SK-N-SH (cell line): ENCODE results near the gene TMEM80. TPM values are rescaled to one million over a fixed set of nuclear protein-coding genes. Genes with fewer than 3 reads are reported as not detected.

Source experiments
- CTCF ChIA-PET: fragments of 300-600, 350-600 bp; formaldehyde crosslinking; extraction: SDS; loops from one replicate; lab custom pipeline; 2021; lab: Yijun Ruan, JAX
- POLR2A ChIA-PET: fragments of 350-600 bp; sonication (Branson Sonifier 250); formaldehyde crosslinking; extraction: SDS; loops from one replicate; lab custom pipeline; 2020; ENCODE audit warnings: antibody characterized with exemption, inconsistent platforms; lab: Yijun Ruan, JAX
- DNase-seq: peaks from one replicate; pipeline ENCODE4 v3.0.0; 2012
- H2AFZ ChIP-seq: fragments of 200-600 bp; sonication (generic); 2 replicates; pipeline ENCODE4 v1.8.1; 2016; ENCODE audit warnings: antibody characterized with exemption, mild to moderate bottlenecking, low read depth
- H3F3A ChIP-seq: fragments of 200-600 bp; sonication (generic); replicated peaks from 2 replicates; pipeline ENCODE3; 2016; ENCODE audit warnings: antibody characterized with exemption, mild to moderate bottlenecking; ENCODE audit not compliant: insufficient read depth
- H3K27ac ChIP-seq, 2 experiments: fragments of 200-500 bp in 1 of 2; fragments of 200-600 bp in 1 of 2; sonication (Bioruptor generic) in 1 of 2; sonication (generic), shearing (Covaris generic) in 1 of 2; 2 replicates each; pipeline versions ENCODE4 v1.5.1 to v1.6.1; 2014 to 2016; ENCODE audit warnings: low read depth in 2 of 2, inconsistent platforms in 1 of 2, low read length in 1 of 2, mild to moderate bottlenecking in 1 of 2, mixed read lengths in 1 of 2
- H3K27me3 ChIP-seq: fragments of 200-600 bp; sonication (generic), shearing (Covaris generic); 2 replicates; pipeline ENCODE4 v1.6.1; 2016; ENCODE audit warnings: mixed run types; ENCODE audit not compliant: insufficient read depth
- H3K36me3 ChIP-seq, 2 experiments: fragments of 200-500 bp in 1 of 2; fragments of 200-600 bp in 1 of 2; sonication (Bioruptor generic) in 1 of 2; sonication (generic) in 1 of 2; replicated peaks in 1 of 2; 2 replicates each; pipeline versions ENCODE3 to v1.5.1; 2014 to 2016; ENCODE audit warnings: low read length in 1 of 2, mild to moderate bottlenecking in 1 of 2; ENCODE audit not compliant: insufficient read depth in 2 of 2, control insufficient read depth in 1 of 2
- H3K4me1 ChIP-seq, 2 experiments: fragments of 200-500 bp in 1 of 2; fragments of 200-600 bp in 1 of 2; sonication (Bioruptor generic) in 1 of 2; sonication (generic), shearing (Covaris generic) in 1 of 2; 2 replicates each; pipeline versions ENCODE4 v1.5.1 to v1.6.1; 2014 to 2016; ENCODE audit warnings: low read depth in 1 of 2, low read length in 1 of 2, mixed run types in 1 of 2; ENCODE audit not compliant: insufficient read depth in 2 of 2, control insufficient read depth in 1 of 2
- H3K4me2 ChIP-seq: fragments of 200-600 bp; sonication (generic), shearing (Covaris generic); 2 replicates; pipeline ENCODE4 v1.6.1; 2017; ENCODE audit warnings: mixed run types
- H3K4me3 ChIP-seq, 2 experiments: fragments of 200-500 bp in 1 of 2; fragments of 200-600 bp in 1 of 2; sonication (Bioruptor generic) in 1 of 2; sonication (generic), shearing (Covaris generic) in 1 of 2; 2 replicates each; pipeline versions ENCODE4 v1.5.1 to v1.8.1; 2014 to 2016; ENCODE audit warnings: low read depth in 2 of 2, inconsistent platforms in 1 of 2, low read length in 1 of 2, mild to moderate bottlenecking in 1 of 2, mixed read lengths in 1 of 2, moderate library complexity in 1 of 2
- H3K79me2 ChIP-seq: fragments of 200-600 bp; sonication (generic); 2 replicates; pipeline ENCODE4 v1.8.1; 2017; ENCODE audit warnings: mild to moderate bottlenecking; ENCODE audit not compliant: insufficient read depth
- H3K9ac ChIP-seq: fragments of 200-600 bp; sonication (generic); 2 replicates; pipeline ENCODE4 v1.6.1; 2017; ENCODE audit warnings: mixed run types
- H3K9me2 ChIP-seq: fragments of 200-600 bp; sonication (generic); 2 replicates; pipeline ENCODE4 v1.6.1; 2017; ENCODE audit warnings: mixed run types
- H3K9me3 ChIP-seq: fragments of 200-600 bp; sonication (generic); 2 replicates; pipeline ENCODE4 v1.6.1; 2017; ENCODE audit warnings: mixed run types, mild to moderate bottlenecking, moderate library complexity
- H4K20me1 ChIP-seq: fragments of 200-600 bp; sonication (generic); 2 replicates; pipeline ENCODE4 v1.6.1; 2017; ENCODE audit warnings: mild to moderate bottlenecking, mixed run types; ENCODE audit not compliant: insufficient read depth
- EP300 ChIP-seq, 2 experiments: IDR thresholded peaks; 2 replicates each; pipeline versions ENCODE4 v1.4.0 to v1.6.1; 2012; ENCODE audit warnings: borderline replicate concordance in 1 of 2, low read depth in 1 of 2, low read length in 1 of 2
- FOXJ3 ChIP-seq: sonication (generic); formaldehyde crosslinking; IDR thresholded peaks from 2 replicates; pipeline ENCODE4 v1.5.1; 2020; ENCODE audit warnings: mild to moderate bottlenecking, missing genetic modification reagents
- GABPA ChIP-seq: IDR thresholded peaks from 2 replicates; pipeline ENCODE4 v1.4.0; 2012; ENCODE audit warnings: low read depth, mild to moderate bottlenecking
- JUND ChIP-seq: IDR thresholded peaks from 2 replicates; pipeline ENCODE4 v1.4.0; 2012
- NFIC ChIP-seq: IDR thresholded peaks from 2 replicates; pipeline ENCODE4 v1.4.0; 2012; ENCODE audit warnings: borderline replicate concordance
- NRF1 ChIP-seq: IDR thresholded peaks from 2 replicates; pipeline ENCODE4 v1.6.1; 2012; ENCODE audit warnings: low read depth, mild to moderate bottlenecking, low read length
- PBX3 ChIP-seq: IDR thresholded peaks from 2 replicates; pipeline ENCODE4; 2012
- RAD21 ChIP-seq: IDR thresholded peaks from 2 replicates; pipeline ENCODE4 v1.6.1; 2012; ENCODE audit warnings: mild to moderate bottlenecking, low read length
- RCOR1 ChIP-seq: fragments of 150-350 bp; IDR thresholded peaks from 2 replicates; pipeline ENCODE4 v1.6.1; 2017; ENCODE audit warnings: antibody characterized with exemption, low read length
- SMC3 ChIP-seq: IDR thresholded peaks from 2 replicates; pipeline ENCODE4 v1.6.1; 2012; ENCODE audit warnings: low read depth, low read length, improper control_type of control experiment
- TCF12 ChIP-seq: IDR thresholded peaks from 2 replicates; pipeline ENCODE4 v1.4.0; 2012
- TEAD4 ChIP-seq: IDR thresholded peaks from 2 replicates; pipeline ENCODE4 v1.4.0; 2012; ENCODE audit warnings: mild to moderate bottlenecking, borderline replicate concordance; ENCODE audit not compliant: insufficient read depth
- WGBS: methylation state at CpG from one replicate; pipeline ENCODE4 v1.1.6; 2017; ENCODE audit warnings: low lambda C conversion rate; 5-methylcytosine and 5-hydroxymethylcytosine counted together
- polyA plus RNA-seq, 3 experiments: library from polyadenylated mRNA; depleted of rRNA; stranded (reverse); fragments of >200 nt; gene quantifications; 2 replicates each; pipeline ENCODE4 v1.2.3, GENCODE V29; 2012
- TF ChIP-seq, protein P1 (sequence below): fragments of 150-350 bp; IDR thresholded peaks from 2 replicates; pipeline ENCODE4 v1.6.1; 2016; ENCODE audit warnings: mild to moderate bottlenecking, low read depth, low read length
- TF ChIP-seq, protein P2 (sequence below): fragments of 200-600 bp; sonication (generic); IDR thresholded peaks from 2 replicates; pipeline ENCODE4 v1.6.1; 2017; ENCODE audit warnings: antibody characterized with exemption, mild to moderate bottlenecking, moderate library complexity

Gene TMEM80
- polyA plus RNA-seq, 1 of the 3 experiments (the other 2 are of a cell fraction), result 40.4 TPM

- Histone ChIP-seq H3K4me1 (peaks cover 0 to 12% of the 10 kb centered on the region in 2 experiments; a peak in 1 of 4 replicates), H3K9me3 (no peaks in the 10 kb centered on the region), H3F3A (no peaks in the 10 kb centered on the region), H3K9me2 (no peaks in the 10 kb centered on the region), H3K36me3 (no peaks in the 10 kb centered on the region), H3K9ac (no peak overlapping the region), H3K4me3 (peak overlapping the region in 1 of 2 experiments; percentile 24; a peak in 1 of 4 replicates), H3K79me2 (no peaks in the 10 kb centered on the region), H4K20me1 (no peaks in the 10 kb centered on the region), H2AFZ (no peak overlapping the region)
- WGBS, result 63% methylated on average over 14 of the region's 35 CpGs
- CTCF ChIA-PET, result interaction anchor here (0.6 to 11.8 kb wide), 9 partner anchors 8 to 186 kb away, joined by 3 to 150 read pairs (median 4); partner anchors contain the start of genes DEAF1 and TMEM80
- TF ChIP-seq, protein P1, sequence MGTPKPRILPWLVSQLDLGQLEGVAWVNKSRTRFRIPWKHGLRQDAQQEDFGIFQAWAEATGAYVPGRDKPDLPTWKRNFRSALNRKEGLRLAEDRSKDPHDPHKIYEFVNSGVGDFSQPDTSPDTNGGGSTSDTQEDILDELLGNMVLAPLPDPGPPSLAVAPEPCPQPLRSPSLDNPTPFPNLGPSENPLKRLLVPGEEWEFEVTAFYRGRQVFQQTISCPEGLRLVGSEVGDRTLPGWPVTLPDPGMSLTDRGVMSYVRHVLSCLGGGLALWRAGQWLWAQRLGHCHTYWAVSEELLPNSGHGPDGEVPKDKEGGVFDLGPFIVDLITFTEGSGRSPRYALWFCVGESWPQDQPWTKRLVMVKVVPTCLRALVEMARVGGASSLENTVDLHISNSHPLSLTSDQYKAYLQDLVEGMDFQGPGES, result no peak
- TF ChIP-seq RAD21 (no peak), JUND (no peak), PBX3 (no peak), NFIC (no peak), TEAD4 (no peak), RCOR1 (no peak), TCF12 (no peak), NRF1 (no peak), FOXJ3 (CRISPR knock-in tag) (no peak), EP300 (IDR thresholded peaks at IDR 0.05; ENCODE audit: borderline replicate concordance in 1 of 2, low read depth in 1 of 2, low read length in 1 of 2) (no peak), SMC3 (no peak), GABPA (no peak)
- TF ChIP-seq, protein P2, sequence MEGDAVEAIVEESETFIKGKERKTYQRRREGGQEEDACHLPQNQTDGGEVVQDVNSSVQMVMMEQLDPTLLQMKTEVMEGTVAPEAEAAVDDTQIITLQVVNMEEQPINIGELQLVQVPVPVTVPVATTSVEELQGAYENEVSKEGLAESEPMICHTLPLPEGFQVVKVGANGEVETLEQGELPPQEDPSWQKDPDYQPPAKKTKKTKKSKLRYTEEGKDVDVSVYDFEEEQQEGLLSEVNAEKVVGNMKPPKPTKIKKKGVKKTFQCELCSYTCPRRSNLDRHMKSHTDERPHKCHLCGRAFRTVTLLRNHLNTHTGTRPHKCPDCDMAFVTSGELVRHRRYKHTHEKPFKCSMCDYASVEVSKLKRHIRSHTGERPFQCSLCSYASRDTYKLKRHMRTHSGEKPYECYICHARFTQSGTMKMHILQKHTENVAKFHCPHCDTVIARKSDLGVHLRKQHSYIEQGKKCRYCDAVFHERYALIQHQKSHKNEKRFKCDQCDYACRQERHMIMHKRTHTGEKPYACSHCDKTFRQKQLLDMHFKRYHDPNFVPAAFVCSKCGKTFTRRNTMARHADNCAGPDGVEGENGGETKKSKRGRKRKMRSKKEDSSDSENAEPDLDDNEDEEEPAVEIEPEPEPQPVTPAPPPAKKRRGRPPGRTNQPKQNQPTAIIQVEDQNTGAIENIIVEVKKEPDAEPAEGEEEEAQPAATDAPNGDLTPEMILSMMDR, result no peak
- TF ChIP-seq, all 33 proteins: peak for 0
- DNase-seq, result peak; percentile 18
- 0 out of 2 replicates have a peak overlapping the region, but pooled peaks have one; percentile 19 for H3K4me2 ChIP-seq
- no peak overlapping the region for H3K27ac ChIP-seq
- POLR2A ChIA-PET, result interaction anchor here (0.5 kb wide), 1 partner anchor 59 kb away, joined by 3 read pairs; no protein-coding TSS in a partner anchor
- peaks cover 47% of the 10 kb centered on the region for H3K27me3 ChIP-seq
Measured at GRCh38 chr11:720017-720641, 24.5 kb downstream of the TMEM80 start.
